ENCODE results near the gene ACO1.

The ACO1 gene

DNA sequence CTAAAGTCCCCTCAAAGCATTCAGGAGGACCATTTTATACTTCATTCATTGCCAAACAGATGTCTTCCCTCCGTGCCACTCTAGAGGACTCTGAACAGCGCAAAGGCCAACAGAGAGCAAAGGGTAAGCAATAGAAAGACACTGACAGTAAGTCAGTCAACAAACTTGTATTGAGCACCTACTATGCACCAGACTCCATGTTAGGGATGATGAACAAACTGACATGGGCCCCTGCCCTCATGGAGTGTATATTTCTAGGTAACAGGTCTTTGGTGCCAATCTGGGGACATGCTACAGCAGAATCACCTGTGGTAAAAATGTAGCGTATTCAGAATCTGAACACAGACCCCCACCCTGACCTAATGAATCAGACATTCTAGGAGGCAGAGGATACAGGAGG, 3.5 kb upstream of the ACO1 start:
- H3K4me1 ChIP-seq (ENCODE audit: insufficient read depth, low read length, severe bottlenecking), result peaks cover 23% of the 10 kb centered on the region
- H3K79me2 ChIP-seq (ENCODE audit: insufficient read depth, low read length), result no peaks in the 10 kb centered on the region
- H2AFZ ChIP-seq (ENCODE audit: low read length), result no peak overlapping the region
- no peak overlapping the region for H3K27ac ChIP-seq (ENCODE audit: low read depth, low read length, poor library complexity, severe bottlenecking)
- no peaks in the 10 kb centered on the region for H4K20me1 ChIP-seq (ENCODE audit: insufficient read depth, low read length)
- TF ChIP-seq EZH2 (IDR thresholded peaks at IDR 0.05; ENCODE audit: borderline replicate concordance, low read length), result no peak
- TF ChIP-seq, protein P1, sequence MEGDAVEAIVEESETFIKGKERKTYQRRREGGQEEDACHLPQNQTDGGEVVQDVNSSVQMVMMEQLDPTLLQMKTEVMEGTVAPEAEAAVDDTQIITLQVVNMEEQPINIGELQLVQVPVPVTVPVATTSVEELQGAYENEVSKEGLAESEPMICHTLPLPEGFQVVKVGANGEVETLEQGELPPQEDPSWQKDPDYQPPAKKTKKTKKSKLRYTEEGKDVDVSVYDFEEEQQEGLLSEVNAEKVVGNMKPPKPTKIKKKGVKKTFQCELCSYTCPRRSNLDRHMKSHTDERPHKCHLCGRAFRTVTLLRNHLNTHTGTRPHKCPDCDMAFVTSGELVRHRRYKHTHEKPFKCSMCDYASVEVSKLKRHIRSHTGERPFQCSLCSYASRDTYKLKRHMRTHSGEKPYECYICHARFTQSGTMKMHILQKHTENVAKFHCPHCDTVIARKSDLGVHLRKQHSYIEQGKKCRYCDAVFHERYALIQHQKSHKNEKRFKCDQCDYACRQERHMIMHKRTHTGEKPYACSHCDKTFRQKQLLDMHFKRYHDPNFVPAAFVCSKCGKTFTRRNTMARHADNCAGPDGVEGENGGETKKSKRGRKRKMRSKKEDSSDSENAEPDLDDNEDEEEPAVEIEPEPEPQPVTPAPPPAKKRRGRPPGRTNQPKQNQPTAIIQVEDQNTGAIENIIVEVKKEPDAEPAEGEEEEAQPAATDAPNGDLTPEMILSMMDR (IDR thresholded peaks at IDR 0.05; ENCODE audit: low read length), result no peak
- no peaks in the 10 kb centered on the region for H3K9me2 ChIP-seq (ENCODE audit: low read depth, low read length)
- no peak overlapping the region for H3K4me2 ChIP-seq (ENCODE audit: low read length)
- no peaks in the 10 kb centered on the region for H3K9me3 ChIP-seq (ENCODE audit: low read length)
- no peaks in the 10 kb centered on the region for H3K36me3 ChIP-seq (ENCODE audit: insufficient read depth, low read length)
- no peaks in the 10 kb centered on the region for H3F3A ChIP-seq (ENCODE audit: insufficient read depth, low read length)
- no peak overlapping the region for H3K4me3 ChIP-seq (ENCODE audit: low read depth, low read length, poor library complexity, severe bottlenecking)
- H3K27me3 ChIP-seq (ENCODE audit: insufficient read depth, low read length), result no peaks in the 10 kb centered on the region
- H3K9ac ChIP-seq (ENCODE audit: low read length), result no peak overlapping the region

GRCh38 chr9:32382565-32383320, 1.7 kb upstream of the ACO1 start:
- Histone ChIP-seq H3K9ac (ENCODE audit: low read length) (no peak overlapping the region), H3K9me3 (ENCODE audit: low read length) (no peaks in the 10 kb centered on the region), H3K4me2 (ENCODE audit: low read length) (no peak overlapping the region), H3K4me1 (ENCODE audit: insufficient read depth, low read length, severe bottlenecking) (peaks cover 25% of the 10 kb centered on the region), H3K9me2 (ENCODE audit: low read depth, low read length) (no peaks in the 10 kb centered on the region), H4K20me1 (ENCODE audit: insufficient read depth, low read length) (no peaks in the 10 kb centered on the region), H3K4me3 (ENCODE audit: low read depth, low read length, poor library complexity, severe bottlenecking) (no peak overlapping the region), H3F3A (ENCODE audit: insufficient read depth, low read length) (no peaks in the 10 kb centered on the region), H3K36me3 (ENCODE audit: insufficient read depth, low read length) (no peaks in the 10 kb centered on the region), H3K27me3 (ENCODE audit: insufficient read depth, low read length) (no peaks in the 10 kb centered on the region), H3K79me2 (ENCODE audit: insufficient read depth, low read length) (no peaks in the 10 kb centered on the region), H2AFZ (ENCODE audit: low read length) (no peak overlapping the region), H3K27ac (ENCODE audit: low read depth, low read length, poor library complexity, severe bottlenecking) (no peak overlapping the region)
- TF ChIP-seq, protein P1 (IDR thresholded peaks at IDR 0.05; ENCODE audit: low read length), result no peak
- no peak for TF ChIP-seq EZH2 (IDR thresholded peaks at IDR 0.05; ENCODE audit: borderline replicate concordance, low read length)

DNA sequence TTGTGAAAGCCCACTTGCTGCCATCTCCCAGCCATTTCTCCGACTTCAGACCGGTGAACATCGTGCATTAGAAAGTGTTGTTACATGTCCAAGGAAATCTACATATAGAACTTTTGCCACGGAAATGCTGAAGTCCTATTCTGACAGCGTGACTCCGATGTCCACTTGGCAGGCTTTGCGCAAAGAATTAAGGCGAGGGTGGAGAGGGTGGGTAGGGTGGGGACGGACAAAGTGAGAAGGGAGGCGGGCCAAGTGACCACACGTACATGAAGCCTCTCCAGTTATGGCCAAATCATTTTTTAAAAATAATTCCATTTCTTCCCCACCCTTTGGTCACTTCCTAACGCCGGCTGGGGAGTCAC, 460 bp upstream of the ACO1 start:
- H4K20me1 ChIP-seq (ENCODE audit: insufficient read depth, low read length), result no peaks in the 10 kb centered on the region
- peak overlapping the region; percentile 96 for H3K4me3 ChIP-seq (ENCODE audit: low read depth, low read length, poor library complexity, severe bottlenecking)
- no peaks in the 10 kb centered on the region for H3K27me3 ChIP-seq (ENCODE audit: insufficient read depth, low read length)
- H3F3A ChIP-seq (ENCODE audit: insufficient read depth, low read length), result no peaks in the 10 kb centered on the region
- no peaks in the 10 kb centered on the region for H3K9me2 ChIP-seq (ENCODE audit: low read depth, low read length)
- no peaks in the 10 kb centered on the region for H3K79me2 ChIP-seq (ENCODE audit: insufficient read depth, low read length)
- no peak for TF ChIP-seq EZH2 (IDR thresholded peaks at IDR 0.05; ENCODE audit: borderline replicate concordance, low read length)
- TF ChIP-seq, protein P1 (IDR thresholded peaks at IDR 0.05; ENCODE audit: low read length), result no peak
- H3K36me3 ChIP-seq (ENCODE audit: insufficient read depth, low read length), result no peaks in the 10 kb centered on the region
- peak overlapping the region; percentile 71; the same call in 1 of the 2 replicates for H2AFZ ChIP-seq (ENCODE audit: low read length)
- H3K27ac ChIP-seq (ENCODE audit: low read depth, low read length, poor library complexity, severe bottlenecking), result no peak overlapping the region
- peak overlapping the region; percentile 95 for H3K4me2 ChIP-seq (ENCODE audit: low read length)
- H3K9me3 ChIP-seq (ENCODE audit: low read length), result no peaks in the 10 kb centered on the region
- peak overlapping the region; percentile 79 for H3K9ac ChIP-seq (ENCODE audit: low read length)
- H3K4me1 ChIP-seq (ENCODE audit: insufficient read depth, low read length, severe bottlenecking), result peaks cover 20% of the 10 kb centered on the region

Data from OCI-LY1 (cell line).